Measurements from ENCODE around the gene STARD3. TPM values are rescaled to one million over a fixed set of nuclear protein-coding genes. Genes with fewer than 3 reads are reported as not detected.
A peak's percentile ranks its signal among the peaks of the same experiment; 100 is the strongest.

STARD3 gene
- total and polyA plus RNA-seq, 4 experiments from 2014 or later: 42.2 to 110 (median 73.8) TPM

- Histone ChIP-seq H3K27me3 (ENCODE audit: insufficient read depth, low read length) (no peaks in the 10 kb centered on the region), H3K4me1 (ENCODE audit: insufficient read depth, low read length) (peaks cover 22% of the 10 kb centered on the region), H3K27ac (ENCODE audit: low read depth, low read length) (no peak overlapping the region), H3K36me3 (ENCODE audit: insufficient read depth, low read length) (no peaks in the 10 kb centered on the region), H3K4me3 (ENCODE audit: low read length in 2 of 2) (peak overlapping the region in 1 of 2 donors; percentile 31), H3K9me3 (ENCODE audit: control insufficient read depth in 1 of 2, low read length in 2 of 2) (no peaks in the 10 kb centered on the region)
- intact Hi-C loops (cut with micrococcal nuclease): no loop called here
- no peaks in the 10 kb centered on the region for H3K9me3 Mint-ChIP-seq
- peaks cover 7 to 11% (median 8%) of the 10 kb centered on the region in 4 donors for H3K4me1 Mint-ChIP-seq
- H3K27ac Mint-ChIP-seq: peak overlapping the region in 2 of 7 donors; percentile 55 to 77
- ChIA-PET CTCF (ENCODE audit: partially characterized antibody) (interaction anchor here (1.0 to 9.5 kb wide), 7 partner anchors 17 to 363 kb away, joined by 3 to 102 read pairs (median 46); partner anchors contain the start of genes PNMT, PSMD3 and STARD3), POLR2A (ENCODE audit: partially characterized antibody) (interaction anchor here (1.2 to 1.6 kb wide), 3 partner anchors 112 to 486 kb away, joined by 3 to 4 read pairs (median 4); partner anchors contain the start of gene MIEN1)
- H3K4me3 Mint-ChIP-seq: peak overlapping the region; percentile 76 to 95 (median 86)
- H3K36me3 Mint-ChIP-seq: peaks cover 0 to 1% of the 10 kb centered on the region in 2 donors
- peak; percentile 55 to 69 (median 55) for DNase-seq
- H3K27me3 Mint-ChIP-seq: peaks cover 1 to 22% of the 10 kb centered on the region in 2 donors
Measured at GRCh38 chr17:39617446-39618245, 19.3 kb upstream of the STARD3 start.

- H3K36me3 ChIP-seq (ENCODE audit: insufficient read depth, low read length): no peaks in the 10 kb centered on the region
- no peaks in the 10 kb centered on the region for H3K9me3 Mint-ChIP-seq
- peaks cover 8 to 18% (median 13%) of the 10 kb centered on the region in 4 donors for H3K4me1 Mint-ChIP-seq
- ChIA-PET POLR2A (ENCODE audit: partially characterized antibody) (interaction anchor here (0.6 to 1.6 kb wide), 7 partner anchors 18 to 485 kb away, joined by 3 to 5 read pairs (median 3); partner anchors contain the start of genes MIEN1 and STARD3), CTCF (ENCODE audit: partially characterized antibody) (interaction anchor here (0.6 to 9.5 kb wide), 11 partner anchors 15 to 501 kb away, joined by 3 to 102 read pairs (median 8); partner anchors contain the start of genes PNMT, PSMD3 and STARD3)
- no peaks in the 10 kb centered on the region for H3K27me3 ChIP-seq (ENCODE audit: insufficient read depth, low read length)
- intact Hi-C loops (cut with micrococcal nuclease): no loop called here
- H3K27ac Mint-ChIP-seq: peak overlapping the region in 4 of 7 donors; percentile 13 to 77 (median 64)
- H3K4me3 ChIP-seq (ENCODE audit: low read length in 2 of 2): peak overlapping the region in 1 of 2 donors; percentile 31
- H3K27ac ChIP-seq (ENCODE audit: low read depth, low read length): no peak overlapping the region
- H3K9me3 ChIP-seq (ENCODE audit: control insufficient read depth in 1 of 2, low read length in 2 of 2): no peaks in the 10 kb centered on the region
- H3K27me3 Mint-ChIP-seq: peaks cover 1 to 19% of the 10 kb centered on the region in 2 donors
- DNase-seq: peak in 1 of 5 donors; percentile 13
- peak overlapping the region; percentile 76 to 95 (median 86) for H3K4me3 Mint-ChIP-seq
- H3K36me3 Mint-ChIP-seq: peaks cover 0 to 2% of the 10 kb centered on the region in 2 donors
- H3K4me1 ChIP-seq (ENCODE audit: insufficient read depth, low read length): peaks cover 30% of the 10 kb centered on the region
Measured at GRCh38 chr17:39618246-39618913, 18.6 kb upstream of the STARD3 start.

- ChIA-PET CTCF (ENCODE audit: partially characterized antibody) (interaction anchor here (0.6 to 9.5 kb wide), 12 partner anchors 14 to 500 kb away, joined by 3 to 102 read pairs (median 6); partner anchors contain the start of genes PNMT, PSMD3 and STARD3), POLR2A (ENCODE audit: partially characterized antibody) (interaction anchor here (0.6 to 1.5 kb wide), 7 partner anchors 17 to 484 kb away, joined by 3 to 5 read pairs (median 3); partner anchors contain the start of genes MIEN1 and STARD3)
- intact Hi-C loops (cut with micrococcal nuclease): no loop called here
- peak overlapping the region in 2 of 7 donors; percentile 11 to 64 for H3K27ac Mint-ChIP-seq
- Histone ChIP-seq H3K27me3 (ENCODE audit: insufficient read depth, low read length) (no peaks in the 10 kb centered on the region), H3K4me1 (ENCODE audit: insufficient read depth, low read length) (peaks cover 34% of the 10 kb centered on the region), H3K4me3 (ENCODE audit: low read length in 2 of 2) (no peak overlapping the region), H3K27ac (ENCODE audit: low read depth, low read length) (no peak overlapping the region), H3K9me3 (ENCODE audit: control insufficient read depth in 1 of 2, low read length in 2 of 2) (no peaks in the 10 kb centered on the region), H3K36me3 (ENCODE audit: insufficient read depth, low read length) (no peaks in the 10 kb centered on the region)
- H3K9me3 Mint-ChIP-seq: no peaks in the 10 kb centered on the region
- H3K27me3 Mint-ChIP-seq: peaks cover 1 to 19% of the 10 kb centered on the region in 2 donors
- H3K4me1 Mint-ChIP-seq: peaks cover 10 to 24% (median 16%) of the 10 kb centered on the region in 4 donors
- DNase-seq: peak in 1 of 5 donors; percentile 27
- peaks cover 0 to 3% of the 10 kb centered on the region in 2 donors for H3K36me3 Mint-ChIP-seq
- peak overlapping the region in 6 of 8 donors; percentile 26 to 95 (median 44) for H3K4me3 Mint-ChIP-seq
Measured at GRCh38 chr17:39618956-39619785, 17.8 kb upstream of the STARD3 start.

- no peaks in the 10 kb centered on the region for H3K36me3 ChIP-seq (ENCODE audit: insufficient read depth, low read length)
- Mint-ChIP-seq H3K4me1 (peaks cover 10 to 25% (median 16%) of the 10 kb centered on the region in 4 donors), H3K27me3 (peaks cover 1 to 14% of the 10 kb centered on the region in 2 donors), H3K27ac (no peak overlapping the region), H3K9me3 (no peaks in the 10 kb centered on the region), H3K4me3 (no peak overlapping the region), H3K36me3 (peaks cover 0 to 3% of the 10 kb centered on the region in 2 donors)
- no peak overlapping the region for H3K27ac ChIP-seq (ENCODE audit: low read depth, low read length)
- H3K4me3 ChIP-seq (ENCODE audit: low read length in 2 of 2): no peak overlapping the region
- ChIA-PET POLR2A (ENCODE audit: partially characterized antibody) (interaction anchor here (1.1 to 1.4 kb wide), 2 partner anchors 35 to 111 kb away, joined by 3 to 5 read pairs; partner anchors contain the start of gene MIEN1), CTCF (ENCODE audit: partially characterized antibody) (interaction anchor here (0.6 to 9.5 kb wide), 9 partner anchors 15 to 375 kb away, joined by 3 to 102 read pairs (median 9); partner anchors contain the start of genes PNMT, PSMD3 and STARD3)
- H3K27me3 ChIP-seq (ENCODE audit: insufficient read depth, low read length): no peaks in the 10 kb centered on the region
- intact Hi-C loops (cut with micrococcal nuclease): no loop called here
- H3K9me3 ChIP-seq (ENCODE audit: control insufficient read depth in 1 of 2, low read length in 2 of 2): no peaks in the 10 kb centered on the region
- DNase-seq: no peak
- H3K4me1 ChIP-seq (ENCODE audit: insufficient read depth, low read length): peaks cover 34% of the 10 kb centered on the region
Measured at GRCh38 chr17:39619786-39620101, 17.2 kb upstream of the STARD3 start.

GRCh38 chr17:39621523-39622379 is 15.2 kb upstream of the STARD3 start:
- peak overlapping the region in 1 of 2 donors; percentile 50 for H3K4me3 ChIP-seq (ENCODE audit: low read length in 2 of 2)
- no peaks in the 10 kb centered on the region for H3K9me3 ChIP-seq (ENCODE audit: control insufficient read depth in 1 of 2, low read length in 2 of 2)
- Mint-ChIP-seq H3K4me1 (peaks cover 13 to 31% (median 20%) of the 10 kb centered on the region in 4 donors), H3K36me3 (peaks cover 0 to 3% of the 10 kb centered on the region in 2 donors), H3K27ac (peak overlapping the region; percentile 54 to 90 (median 86)), H3K9me3 (no peaks in the 10 kb centered on the region), H3K4me3 (peak overlapping the region; percentile 65 to 85 (median 80)), H3K27me3 (peaks cover 14 to 18% of the 10 kb centered on the region in 2 donors)
- ChIA-PET POLR2A (ENCODE audit: partially characterized antibody) (interaction anchor here (0.6 to 4.2 kb wide), 16 partner anchors 12 to 422 kb away, joined by 3 to 43 read pairs (median 4); partner anchors contain the start of genes MIEN1, PGAP3, PNMT and PSMD3), CTCF (ENCODE audit: partially characterized antibody) (interaction anchor here (0.6 to 9.5 kb wide), 50 partner anchors 9 to 405 kb away, joined by 3 to 114 read pairs (median 4); partner anchors contain the start of genes IKZF3, MIEN1, PGAP3 and PNMT)
- intact Hi-C loops (cut with micrococcal nuclease): loop anchor here (1.0 to 2.0 kb wide), 8 partner anchors 16 to 406 kb away; partner anchors contain the start of genes MIEN1, PNMT, PSMD3 and STARD3
- DNase-seq: peak; percentile 82 to 90 (median 84)
- H3K27me3 ChIP-seq (ENCODE audit: insufficient read depth, low read length): peaks cover 14% of the 10 kb centered on the region
- peaks cover 36% of the 10 kb centered on the region for H3K4me1 ChIP-seq (ENCODE audit: insufficient read depth, low read length)
- no peaks in the 10 kb centered on the region for H3K36me3 ChIP-seq (ENCODE audit: insufficient read depth, low read length)
- peak overlapping the region; percentile 4 for H3K27ac ChIP-seq (ENCODE audit: low read depth, low read length)

Measured in CD4-positive, alpha-beta memory T cell (primary cell).